ENCODE data around the gene DCST1.

The DCST1 gene

DNA sequence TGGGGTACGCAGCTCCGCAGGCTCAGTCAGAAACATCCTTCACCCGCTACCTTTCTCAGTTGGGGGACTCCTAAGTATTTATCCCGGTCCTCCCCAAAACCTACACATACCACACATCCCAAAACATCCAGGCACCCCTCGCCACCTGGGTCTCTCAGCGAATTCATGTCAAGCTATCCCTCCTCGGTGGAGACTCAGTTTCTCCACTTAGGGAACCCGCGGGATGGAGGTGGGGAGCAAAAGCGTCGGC, 32.3 kb upstream of the DCST1 start:
- DNase-seq, result no peak

DNA sequence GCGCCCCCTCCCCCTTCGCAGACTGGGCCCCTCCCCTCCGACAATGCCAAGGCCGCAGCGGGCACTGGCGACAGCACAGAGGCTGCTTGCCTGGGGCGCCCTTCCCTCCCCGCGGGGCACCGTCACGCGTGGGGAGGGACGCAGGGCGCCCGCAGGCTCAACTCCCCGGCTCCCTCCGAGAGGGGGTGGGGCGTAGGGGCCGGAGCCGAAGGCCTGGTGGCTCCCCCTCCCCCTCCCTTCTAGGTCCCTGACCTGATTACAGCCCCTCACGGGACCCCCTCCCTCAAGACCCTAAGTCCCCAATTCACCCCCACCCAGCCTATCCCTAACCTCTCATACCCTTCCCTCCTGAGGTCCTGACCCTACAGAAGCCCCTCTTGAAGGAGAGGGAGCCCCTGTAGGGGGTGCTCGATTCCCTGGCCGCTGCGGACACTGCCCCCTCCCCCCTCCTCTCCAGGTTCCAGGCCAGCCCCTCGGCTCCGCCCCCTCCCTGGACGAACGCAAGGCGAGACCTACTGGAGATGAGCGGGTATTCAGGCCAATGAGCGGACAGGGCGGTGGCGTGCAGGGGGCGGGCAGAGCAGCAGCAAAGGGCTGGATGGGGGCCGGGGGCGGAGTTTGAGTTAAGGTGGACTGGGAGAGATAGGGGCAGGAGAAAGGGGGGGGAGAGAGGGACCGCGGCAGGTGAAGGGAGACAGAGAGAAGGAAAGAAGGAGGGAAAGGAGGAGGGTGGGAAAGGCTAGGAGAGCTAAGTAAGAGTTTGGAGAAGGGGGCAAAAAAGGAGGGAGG, 31.8 kb upstream of the DCST1 start:
- peak; percentile 99 for DNase-seq

DNA sequence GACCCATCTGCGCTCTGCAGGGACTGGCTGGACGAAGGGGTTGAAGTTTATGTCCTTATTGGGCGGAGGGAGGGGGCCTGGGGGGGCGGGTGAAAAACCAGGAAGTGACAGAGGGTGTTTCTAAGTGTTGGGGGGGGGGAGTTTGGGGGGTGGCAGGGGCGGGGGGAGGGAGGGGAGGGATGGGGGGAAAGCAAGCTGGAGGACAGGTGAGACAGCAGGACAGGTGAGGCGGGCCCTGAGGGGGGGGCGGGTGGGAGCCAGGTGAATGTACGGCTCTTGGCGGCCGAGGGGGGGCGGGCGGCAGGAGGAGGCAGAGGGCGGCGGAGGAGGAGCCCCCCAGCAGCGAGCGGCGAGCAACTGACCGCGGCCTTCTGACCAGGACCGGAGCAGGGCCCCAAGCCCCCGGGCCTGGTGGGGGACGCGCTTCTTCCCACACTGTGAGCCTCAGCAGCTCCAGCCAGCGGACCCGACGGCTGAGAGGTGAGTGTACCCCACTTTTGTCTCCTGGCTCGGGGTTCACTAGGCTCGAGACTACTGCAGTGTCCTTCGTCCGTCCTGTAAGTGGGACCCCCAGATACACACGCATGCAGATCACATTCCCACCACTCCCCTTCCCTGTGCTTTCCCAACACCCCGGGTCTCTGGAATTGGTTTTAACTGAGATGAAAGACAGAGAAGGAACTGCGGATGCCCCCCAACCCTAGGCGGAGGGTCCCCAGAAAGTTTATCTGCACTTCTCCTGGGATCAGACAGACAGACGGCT, 31.0 kb upstream of the DCST1 start, which contains the start of gene ZBTB7B:
Gene ZBTB7B, plus strand, starts transcription at position 339 of the 763 bp plus-strand sequence. CDS start 11,859 bp downstream, outside the sequence.
- DNase-seq, result peak; percentile 56

DNA sequence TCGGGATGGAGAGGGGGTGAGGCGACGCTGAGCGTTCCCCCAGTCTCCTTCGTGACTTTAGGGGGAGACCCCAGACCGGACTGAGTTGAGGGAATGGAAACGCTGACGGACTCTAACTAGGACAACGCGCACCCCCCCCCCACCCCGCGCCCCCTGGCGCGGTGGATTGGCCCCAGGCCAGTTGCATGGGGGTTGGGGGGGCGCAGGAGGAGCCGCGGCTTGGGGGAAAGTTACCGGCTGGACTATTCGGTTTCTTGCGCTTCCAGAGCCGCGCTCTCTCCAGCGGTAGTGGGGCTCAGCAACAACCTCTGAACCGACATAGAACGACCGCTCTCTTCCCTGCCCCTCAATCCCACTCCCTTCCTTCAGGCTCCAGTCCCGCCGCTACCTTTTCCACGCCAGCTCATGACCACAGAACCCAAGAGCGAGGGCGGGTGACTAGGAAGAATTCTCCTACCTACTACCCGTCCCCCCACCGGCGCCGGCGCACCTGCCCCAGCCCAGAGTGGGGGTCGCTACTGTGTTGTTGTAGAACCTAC, 30.3 kb upstream of the DCST1 start:
- DNase-seq, result no peak

DNA sequence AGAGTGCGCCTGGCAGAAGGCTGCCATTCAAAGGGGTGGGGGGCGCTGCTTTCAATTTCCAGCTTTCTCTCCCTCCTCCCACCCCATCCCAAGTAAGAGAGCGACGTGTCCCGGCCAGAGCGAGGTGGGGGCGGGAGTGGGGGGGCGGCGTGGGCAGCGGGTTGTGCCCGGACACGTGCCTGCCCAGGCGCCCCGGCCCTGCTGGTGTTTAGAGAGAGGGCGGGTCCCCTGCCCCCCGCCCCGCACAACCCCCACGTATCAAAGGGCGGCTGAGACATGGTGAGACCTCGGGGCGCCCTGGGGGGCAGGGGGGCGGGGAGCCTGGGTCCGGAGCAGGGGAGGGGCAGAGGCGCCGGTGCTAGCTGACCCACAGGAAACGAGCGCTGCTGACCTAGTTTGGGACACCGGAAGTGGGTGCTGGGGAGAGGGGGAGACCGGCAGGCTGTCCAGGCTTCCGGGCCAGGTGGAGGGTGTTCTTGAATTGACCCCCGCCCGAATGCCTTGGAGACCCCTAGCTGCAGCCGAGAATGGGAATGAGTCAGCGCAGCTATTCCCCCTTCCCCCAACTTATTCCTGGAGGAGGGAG, 29.8 kb upstream of the DCST1 start:
- no peak for DNase-seq

DNA sequence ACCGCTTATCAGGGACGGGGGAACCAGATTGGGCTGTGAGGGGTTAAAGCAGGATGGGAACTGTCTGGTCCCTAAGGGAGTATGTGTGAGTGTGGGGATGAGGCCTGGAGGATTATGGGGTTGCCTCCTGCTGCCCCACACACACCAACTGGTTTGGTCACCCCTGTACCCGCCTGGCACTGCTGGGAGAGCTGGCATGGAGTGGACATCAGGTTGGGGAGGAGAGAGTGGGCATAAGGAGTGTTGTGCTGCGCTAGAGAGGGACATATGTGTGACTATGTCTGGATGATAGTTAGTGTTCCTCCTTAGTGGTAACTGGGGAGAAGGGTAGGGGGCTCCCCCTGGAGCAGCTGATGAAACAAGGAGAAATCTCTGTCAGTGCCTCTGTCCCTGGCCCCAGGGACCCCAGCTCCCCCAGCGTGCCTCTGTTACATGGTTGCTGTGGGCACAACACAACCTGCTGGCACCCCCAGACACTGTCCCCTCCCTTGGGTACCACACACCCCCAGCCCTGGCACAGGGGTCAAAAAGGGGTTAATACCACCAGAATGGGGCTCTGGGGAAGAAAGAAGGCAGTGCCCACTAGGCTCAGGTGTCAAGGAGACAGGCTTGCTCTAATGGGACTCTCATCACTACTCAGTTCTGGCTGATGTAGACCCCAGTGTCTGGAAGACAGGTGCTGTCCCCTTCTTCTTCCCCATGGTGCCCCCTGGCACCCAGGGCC, 29.1 kb upstream of the DCST1 start:
- no peak for DNase-seq

DNA sequence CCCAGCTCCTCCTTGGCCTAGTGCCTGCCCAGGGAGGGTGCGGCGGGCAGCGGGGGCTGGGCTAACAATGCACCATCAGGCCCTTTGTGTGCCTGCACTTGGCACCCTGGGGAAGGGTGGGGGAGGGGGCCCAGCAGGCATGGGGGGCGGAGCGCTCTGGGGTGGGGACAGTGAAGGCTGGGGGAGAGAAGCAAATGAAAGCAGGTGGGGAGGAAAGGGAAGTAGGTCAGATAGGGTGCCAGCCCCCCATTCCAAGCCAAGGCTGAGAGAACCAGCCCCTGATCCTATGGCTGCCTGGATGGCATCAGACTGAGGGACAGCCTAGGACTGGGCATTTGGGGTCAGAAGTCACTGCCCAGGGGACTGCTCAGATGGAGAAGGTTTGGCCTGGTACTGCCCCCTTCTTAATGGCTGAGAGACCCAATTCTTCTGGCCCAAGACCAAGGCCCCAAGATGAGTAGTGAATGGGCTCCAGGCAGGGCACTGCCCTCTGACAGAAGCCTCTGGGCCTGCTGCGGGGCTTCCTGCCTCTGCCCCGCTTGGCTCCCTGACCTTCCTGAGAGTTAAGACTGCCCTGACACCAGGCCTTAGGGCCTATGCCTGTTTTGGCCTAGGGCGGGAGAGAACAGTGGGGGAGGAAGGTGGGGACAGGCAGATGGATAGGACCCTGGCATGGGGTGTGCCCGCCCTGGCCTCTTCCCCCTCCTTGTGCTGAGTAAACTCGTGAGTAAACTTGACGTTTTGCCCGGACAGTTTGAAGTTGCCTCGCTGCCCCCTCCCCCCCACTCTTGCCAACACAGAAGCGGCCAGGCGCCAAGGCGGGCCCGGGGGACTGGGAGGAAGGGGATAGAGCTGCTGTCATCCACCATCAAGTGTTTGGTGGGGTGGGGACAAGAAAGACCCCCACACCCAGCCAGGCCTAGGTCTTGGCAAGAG, 28.3 kb upstream of the DCST1 start:
- DNase-seq, result no peak

DNA sequence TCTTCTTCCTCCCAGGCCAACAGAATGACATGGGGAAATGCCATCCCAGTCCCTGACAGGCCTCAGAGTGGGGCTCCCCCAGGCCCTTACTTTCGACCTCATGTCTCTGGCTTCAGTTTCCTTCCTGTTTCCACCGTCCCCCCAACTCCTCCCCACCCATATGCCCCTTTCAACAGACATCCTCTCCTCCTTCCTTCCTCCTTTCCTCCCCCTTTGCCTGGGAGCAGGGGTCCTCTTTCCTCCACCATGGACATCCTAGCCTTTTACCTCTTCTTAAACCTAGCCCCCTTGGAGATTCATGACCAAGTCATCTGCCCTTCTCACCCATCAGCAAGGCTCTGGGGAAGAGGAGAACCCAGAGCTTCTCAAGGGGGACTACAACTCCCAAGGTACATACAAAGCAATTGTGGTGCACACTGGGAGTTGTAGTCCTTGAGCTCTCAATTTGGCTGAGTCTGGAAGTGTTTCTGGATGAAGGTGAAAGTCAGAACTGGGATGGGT, 27.0 kb upstream of the DCST1 start:
- DNase-seq, result peak; percentile 65

DNA sequence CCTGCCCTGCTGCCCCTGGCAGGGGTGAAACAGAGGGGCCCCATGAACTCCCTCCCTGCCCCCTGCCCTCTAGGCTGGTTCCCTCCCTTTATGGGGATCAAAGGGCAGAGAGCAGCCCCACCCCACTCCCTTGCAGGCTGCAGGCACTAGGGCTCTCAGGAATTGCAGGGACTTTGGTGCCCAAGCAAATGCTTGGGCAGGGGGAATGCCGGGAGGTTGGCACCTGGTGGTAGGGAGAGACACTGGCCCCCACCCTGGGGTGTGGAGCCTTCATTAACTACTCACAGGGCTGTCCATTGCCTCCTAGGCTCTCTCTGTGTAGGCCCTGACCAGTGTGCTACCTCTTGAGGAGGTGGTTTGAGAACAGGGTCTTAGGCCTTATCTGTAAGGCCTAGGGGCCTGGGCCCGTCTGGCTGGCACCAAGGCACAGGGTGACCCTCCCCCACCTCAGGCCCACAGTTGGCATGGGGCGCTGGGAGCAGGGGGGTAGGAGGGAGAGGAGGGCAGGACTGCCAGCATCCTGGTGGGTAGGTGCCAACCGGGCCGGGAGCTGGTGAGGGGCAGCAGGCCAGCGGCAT, 26.3 kb upstream of the DCST1 start:
- no peak for DNase-seq

DNA sequence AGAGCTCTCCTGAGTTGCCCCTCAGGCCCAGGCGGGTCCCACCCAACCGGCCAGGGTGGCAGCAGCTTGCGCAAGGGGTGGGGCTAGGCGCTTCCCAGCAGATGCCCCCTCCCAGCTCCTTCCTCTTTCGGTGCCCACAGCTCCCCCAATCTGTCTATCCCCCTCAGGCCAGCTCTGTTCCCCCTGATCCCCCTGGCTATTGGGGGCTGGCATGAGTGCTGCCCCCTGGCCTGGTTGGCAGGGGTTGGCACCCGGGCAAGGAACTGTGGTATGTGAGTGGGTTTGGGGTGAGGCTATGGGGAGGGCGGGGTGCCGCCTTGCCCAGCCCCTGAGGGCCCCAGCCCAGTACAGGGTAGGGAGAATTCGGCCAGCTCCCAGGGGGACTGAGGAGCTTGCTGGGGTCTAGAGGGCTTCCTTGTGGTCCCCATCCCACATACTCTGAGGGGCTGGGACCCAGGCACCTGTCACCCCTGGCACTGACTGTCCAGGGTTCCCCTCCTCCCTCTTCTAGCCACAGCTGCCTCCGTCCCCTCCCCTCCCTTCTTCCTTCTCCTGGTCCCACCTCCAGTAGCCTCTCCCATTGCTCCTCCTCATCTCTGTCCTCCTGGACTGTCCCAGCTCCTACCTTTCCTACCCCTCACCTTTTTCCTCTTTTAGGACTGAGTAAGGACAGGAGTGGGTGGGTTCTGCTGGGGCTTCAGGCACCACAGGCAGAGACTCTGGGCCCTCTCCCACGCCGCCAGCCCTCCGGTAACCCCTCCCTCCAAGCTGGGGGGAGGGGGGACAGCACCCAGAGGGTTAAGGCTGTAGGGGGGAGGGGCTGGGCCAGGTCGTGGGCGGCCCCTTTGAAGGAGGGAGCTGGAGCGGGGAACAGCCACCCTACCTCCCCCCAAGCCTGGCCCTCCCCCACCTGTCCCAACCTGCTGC, 25.3 kb upstream of the DCST1 start:
- no peak for DNase-seq

DNA sequence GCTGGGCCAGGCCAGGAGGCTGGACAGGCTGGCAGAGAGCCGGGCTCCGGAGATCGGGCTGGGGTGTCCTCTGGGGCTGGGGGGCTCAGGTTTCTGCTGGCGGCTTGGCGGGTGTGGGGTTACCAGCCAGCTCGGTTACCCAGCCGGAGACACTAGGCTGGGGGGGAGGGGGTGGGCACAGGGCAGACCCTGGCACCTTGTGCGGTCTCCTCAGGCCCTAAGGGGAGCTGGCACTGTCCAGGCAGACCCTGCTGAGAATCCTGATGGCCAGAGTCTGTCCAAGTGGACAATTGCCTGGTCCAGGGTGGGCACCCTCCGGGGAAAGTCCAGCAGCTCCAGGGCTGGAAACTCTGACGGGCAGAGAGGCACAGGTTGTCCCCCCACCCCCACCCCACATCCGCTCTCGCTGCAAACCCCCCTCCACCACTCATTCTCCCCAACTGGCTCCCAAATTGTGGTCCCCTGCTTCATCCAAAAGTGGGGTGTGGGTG, 24.4 kb upstream of the DCST1 start:
- no peak for DNase-seq

DNA sequence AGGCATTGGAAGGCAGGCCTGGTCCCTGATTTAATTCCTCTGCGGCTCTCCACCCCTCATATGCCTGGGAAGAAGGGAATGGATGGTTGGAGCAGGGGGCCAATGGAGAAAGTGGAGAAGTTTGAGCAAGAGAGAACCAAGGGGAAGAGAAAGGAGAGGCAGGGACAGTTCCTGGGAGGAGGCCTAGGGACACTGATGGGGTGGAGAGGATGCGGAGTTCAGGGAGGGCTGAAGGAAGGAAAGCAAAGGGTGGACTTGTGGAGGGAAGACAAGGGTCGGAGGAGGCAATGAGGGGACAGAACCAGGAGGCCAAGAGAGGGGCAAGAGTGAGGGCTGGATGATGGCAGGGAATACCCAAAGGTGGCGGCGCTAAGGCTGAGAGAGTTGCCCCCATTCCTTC, 23.9 kb upstream of the DCST1 start:
- no peak for DNase-seq

DNA sequence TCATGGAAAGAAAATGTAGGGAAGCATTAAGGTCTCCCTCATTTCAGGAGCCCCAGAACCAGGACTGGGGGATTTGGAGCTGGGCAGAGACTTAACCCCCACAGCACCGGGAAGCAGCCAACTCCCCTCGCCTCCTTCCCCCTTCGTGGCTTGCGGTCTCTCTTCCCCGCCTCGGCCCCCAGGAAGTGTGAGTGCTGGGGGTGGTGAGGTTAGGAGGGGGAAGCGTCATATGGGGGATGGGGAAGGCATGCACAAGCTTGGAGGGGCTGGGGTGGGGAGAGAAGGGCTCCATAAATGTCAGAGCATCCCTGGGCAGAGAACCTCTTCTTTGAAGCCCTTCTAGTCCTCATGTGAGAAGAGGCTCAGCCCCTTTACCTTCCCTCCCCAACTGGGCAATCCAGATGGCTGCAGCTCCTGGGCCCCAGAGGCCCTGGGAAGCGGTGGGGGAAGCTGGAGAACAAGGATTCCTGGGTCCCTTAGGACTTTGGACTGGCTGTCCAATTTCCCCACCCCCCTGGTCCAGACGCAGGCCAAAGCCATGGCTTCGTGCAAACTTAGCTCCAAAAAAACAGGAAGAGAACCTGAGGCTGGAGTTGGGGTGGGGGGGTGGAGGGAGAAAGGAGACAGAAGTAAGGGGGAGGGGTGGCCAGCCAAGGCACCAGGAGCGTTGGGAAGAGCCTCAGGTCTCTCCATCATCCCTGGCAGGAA, 23.3 kb upstream of the DCST1 start:
- DNase-seq, result no peak

DNA sequence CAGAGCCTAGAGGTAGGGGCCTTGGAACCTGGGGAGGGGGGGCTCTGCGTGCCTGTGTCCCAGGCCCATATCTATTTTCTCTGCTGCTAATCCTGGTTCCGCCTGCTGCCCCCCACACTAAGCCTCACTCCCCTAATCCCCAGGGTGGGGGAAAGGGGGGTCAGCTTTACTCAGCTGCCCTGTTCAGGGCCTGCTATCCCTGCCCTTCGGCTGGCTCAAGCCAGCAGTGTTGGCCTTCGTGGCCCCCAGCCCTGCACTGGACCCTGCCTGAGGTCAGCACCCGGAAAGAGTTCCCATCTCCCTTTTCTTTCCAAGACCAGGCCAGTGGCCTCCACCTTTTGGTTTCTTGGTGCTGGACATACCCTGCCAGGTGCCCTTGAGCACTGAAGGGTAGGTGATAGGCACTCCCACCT, 22.6 kb upstream of the DCST1 start:
- DNase-seq, result no peak

DNA sequence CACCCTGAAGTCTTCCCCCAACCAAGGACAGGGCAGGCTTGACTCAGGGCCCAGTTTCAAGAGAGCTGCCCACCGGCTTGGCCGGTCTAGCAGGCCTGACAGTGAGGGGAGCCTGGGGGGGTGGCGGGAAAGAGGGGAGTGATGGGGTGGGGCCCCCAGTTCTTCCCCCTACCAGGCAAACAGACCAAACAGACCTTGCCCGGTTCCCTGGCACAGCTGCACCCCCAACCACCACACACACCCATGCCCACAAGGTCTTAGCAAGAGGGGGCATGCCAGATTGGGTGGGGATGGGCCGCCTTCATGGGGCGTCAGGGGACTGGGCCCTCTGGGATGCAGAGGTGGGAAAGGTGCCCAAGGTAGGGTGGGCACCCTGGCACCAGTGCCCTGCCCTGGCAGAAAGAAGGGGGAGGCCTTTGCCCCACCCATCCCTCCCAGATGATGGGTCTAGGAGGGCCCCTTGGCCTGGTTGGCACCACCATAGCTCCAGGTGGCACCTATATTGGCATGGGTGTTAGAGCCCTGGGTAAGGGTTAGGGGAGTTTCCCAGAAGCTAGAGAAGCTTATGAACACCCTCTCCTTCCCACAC, 22.1 kb upstream of the DCST1 start:
- no peak for DNase-seq

DNA sequence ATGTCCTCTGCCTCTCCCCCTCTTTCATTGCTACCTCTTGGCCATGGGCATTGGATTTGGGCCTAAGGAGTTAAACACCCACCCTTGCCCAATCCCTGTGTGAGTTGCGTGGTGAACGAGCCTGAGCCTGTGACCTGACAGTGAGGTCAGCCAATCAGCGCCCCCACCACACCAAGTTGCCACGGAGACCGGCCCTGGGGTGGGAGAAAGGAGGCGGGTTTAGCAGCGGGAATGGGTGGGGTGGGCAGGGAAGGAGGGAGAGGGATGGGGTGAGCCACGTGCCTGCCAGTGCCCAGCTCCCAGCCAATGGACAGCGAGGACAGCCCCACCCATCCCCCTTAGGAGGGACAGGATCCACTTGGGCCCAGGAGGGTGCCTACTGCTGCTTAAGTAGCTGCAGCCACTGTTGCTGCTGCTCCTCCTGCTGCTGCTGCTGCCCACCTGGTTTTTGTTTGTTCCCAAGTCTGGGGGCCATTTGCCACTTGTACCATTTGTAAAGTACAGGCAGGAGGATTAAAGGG, 21.5 kb upstream of the DCST1 start:
- peak; percentile 70 for DNase-seq

DNA sequence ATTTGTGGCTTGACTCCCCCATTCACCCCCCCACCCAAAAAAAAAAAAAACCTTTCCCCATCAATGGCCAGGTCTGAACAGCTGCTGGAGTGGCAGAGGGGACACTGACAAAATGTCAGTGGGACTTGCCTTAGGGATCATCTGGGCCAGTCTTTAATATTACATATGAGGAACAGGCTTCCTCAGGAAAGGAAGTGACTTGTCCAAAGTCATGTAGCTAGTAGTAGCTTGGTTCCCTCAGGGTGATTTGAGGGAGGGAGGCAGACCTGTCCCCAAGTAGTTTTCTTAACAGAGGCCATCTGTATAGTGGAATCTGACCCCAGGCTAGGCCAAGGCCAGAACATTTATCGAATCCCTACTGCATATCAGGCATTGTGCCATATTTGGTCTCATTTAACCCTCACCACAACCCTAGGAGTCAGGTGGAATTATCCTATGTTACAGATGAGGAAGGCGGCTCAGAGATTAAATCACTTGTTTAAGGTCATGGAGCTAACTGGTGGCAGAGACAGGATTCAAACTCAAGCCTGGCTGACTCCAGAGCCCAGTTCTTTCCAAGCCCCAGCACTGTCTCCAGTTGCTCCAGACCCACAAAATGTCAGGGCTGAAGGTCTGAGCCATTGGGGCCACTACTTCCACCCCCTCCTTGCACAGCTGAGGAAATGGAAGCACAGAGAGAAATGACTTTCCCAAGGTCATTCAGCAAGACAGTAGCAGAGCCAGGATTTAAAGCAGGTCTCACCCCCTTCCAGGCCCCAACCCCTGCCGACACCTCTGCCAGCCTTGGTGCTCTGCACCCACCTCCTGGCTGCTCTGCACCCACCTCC, 20.6 kb upstream of the DCST1 start:
- DNase-seq, result no peak

DNA sequence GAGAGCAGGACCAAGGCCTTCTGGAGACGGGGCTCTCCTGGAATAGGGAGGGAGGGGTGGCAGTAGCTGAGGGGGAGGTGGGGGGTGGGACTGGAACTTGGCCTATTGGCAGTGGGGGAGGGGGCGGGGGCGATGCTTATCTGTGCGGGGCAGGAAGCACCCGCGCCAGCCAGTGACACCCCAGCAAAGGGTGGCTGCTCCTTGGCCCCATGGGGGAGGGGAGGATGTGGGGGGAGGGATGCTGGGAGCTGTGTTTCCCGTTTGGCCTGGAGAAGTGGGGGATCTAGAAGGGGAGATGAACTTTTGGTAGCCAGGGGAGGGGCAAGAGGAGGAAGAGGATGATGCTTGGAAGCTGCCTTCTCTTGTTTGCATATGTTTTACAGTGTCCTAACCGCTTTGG, 20.0 kb upstream of the DCST1 start:
- DNase-seq, result no peak
